ENCODE data around the gene MMP24OS.
"Not testable (repeated sequence)": the region's sequence is repeated elsewhere in the genome, so short reads cannot be mapped to it uniquely, and the experiment has no call there.

Gene MMP24OS

DNA sequence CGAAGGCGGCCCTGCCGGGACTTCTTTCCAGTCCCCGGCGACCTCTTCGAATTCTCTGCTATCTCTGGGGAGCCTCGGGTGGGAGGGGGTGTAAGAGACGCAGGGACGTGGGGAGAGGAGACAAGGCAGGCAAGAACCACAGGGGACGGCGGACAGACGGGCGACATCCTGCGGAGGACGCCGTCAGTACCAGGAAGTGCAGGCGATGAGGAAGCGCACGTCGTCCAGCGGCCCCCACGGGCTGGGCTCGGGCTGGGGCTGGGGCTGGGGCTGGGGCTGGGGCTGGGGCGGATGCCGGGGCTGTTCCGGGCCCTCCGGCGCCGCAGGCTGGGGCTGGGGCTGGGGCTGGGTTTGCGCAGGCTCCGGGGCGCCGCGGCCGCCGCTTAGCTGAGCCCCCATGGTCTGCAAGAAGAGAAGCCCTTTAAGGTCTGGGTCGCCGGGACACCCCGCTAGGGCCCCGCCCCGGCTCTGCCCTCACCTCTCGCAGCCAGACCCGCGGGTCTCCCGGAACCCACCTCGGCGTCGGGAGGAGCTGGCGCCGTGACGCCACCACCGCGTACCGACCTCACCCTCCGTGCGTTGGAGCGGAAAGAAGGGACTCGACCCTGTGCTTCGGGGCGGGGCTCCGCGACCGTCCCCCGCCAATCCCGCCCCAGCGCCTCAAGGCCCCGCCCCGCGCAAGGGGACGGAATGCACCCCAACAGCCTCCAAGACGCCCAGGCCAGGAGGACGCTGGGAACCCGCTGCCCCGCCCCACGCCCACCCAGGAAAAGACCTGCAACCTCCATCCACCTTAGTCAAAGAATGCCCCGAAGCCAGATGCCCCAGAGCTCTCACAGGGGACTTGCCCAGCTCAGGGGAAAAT lies at the start of gene MMP24OS:
Gene MMP24OS, minus strand, starts transcription at position 592 of the 865 bp plus-strand sequence. Its CDS starts 193 bp downstream, at position 399.
- peak; percentile 71 for DNase-seq (ENCODE audit: low read depth, low spot score)

DNA sequence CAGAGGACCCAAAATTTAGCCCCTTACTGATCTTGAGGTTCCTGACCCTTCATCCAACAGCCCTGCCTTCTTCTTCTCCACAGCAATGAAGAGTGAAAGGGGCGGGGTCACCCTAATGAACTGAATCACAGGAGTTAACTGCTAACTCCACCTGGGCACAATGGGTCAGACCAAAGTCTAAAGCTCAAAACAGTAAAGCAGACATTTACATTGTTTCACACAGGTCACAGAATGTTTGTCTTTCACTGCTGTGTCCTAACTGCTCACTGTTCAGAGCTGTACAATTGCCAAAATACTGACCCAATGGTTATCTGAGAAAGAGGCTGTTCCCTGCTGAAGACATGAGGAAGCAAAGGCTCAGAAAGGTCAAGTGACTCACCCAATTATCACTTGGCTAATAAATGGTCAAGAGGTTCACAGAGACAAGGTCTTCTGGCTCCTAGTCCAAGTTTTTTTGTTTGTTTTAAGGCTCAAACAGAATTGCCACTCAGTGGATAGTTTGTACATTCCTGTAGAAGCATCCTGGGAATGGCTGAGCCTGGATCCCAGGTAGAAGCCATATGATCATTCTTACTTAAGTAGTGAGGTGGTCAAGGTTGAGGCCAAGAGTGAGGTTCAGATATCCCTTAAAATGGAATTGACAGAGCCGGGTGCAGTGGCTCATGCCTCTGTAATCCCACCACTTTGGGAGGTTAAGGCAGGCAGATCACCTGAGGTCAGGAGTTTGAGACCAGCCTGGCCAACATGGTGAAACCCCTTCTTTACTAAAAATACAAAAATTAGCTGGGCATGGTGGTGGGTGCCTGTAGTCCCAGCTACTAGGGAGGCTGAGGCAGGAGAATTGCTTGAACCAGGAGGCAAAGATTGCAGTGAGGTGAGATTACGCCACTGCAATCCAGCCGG lies 49.4 kb upstream of the MMP24OS start:
- no peak for DNase-seq (ENCODE audit: low read depth, low spot score)

DNA sequence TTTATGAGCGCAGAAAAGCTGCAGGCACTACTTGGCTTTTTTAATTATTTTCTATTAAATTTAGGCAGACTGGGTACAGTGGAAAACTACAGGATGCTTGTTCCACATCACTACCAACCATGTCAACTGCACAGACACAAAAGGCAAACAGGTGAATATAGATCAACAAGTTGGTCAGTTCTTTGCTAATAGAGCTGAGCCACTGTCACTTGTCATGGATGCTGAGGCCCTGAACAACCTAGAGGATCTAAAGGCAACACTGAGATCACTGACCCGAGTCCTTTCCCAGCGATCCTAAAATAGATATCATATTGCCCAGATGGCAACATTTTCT lies 48.8 kb upstream of the MMP24OS start:
- DNase-seq (ENCODE audit: low read depth, low spot score): no peak

DNA sequence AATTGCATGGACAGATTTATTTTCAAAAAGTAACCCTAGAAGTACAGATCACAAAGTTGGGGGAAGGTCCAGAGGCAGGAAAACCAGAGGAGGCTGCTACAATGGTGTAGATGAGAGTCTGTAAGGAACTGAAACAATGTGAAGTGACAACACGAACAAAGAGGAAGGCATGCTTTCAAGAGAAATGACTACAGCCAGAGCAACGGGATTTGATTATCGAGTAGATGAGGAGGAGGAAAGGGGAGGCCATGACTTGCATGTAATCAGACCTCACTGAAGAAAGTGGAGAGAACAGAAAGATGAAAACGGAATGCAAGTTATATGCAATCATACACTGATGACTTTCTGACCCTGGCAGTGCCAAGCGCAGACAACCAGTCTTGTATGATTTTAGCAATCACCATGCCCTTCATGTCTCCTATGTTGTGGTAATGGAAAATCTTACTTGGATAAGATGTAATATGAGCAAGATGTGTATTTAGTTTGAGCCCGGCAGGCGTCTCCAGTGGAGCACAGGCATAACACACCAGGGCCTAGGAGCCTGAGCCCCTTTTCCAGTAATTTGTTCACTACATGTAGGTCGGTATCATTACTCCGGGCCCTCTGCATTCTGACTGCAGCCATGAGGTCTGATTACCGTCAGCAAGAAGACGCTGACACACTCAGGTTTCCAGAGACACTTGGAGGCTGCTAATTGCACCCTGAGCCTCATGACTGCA lies 48.3 kb upstream of the MMP24OS start:
- no peak for DNase-seq (ENCODE audit: low read depth, low spot score)

DNA sequence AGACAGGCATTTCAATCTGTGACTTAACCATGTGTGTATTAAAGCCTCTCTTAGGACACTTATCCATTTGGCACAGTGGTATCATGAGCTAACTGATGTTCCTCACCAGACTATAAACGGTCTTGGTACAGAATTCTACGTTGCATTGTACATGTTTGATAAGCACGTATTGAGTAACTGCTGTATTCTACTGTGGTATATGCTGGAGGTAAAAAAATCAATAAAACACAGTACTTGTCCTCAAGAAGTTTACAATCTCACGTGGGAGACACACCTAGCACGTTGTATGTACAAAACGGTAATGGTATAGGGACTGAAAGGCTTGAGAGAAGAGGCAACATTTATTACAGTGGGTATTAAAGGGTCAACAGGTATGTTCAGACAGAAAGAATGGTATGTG lies 47.5 kb upstream of the MMP24OS start:
- DNase-seq (ENCODE audit: low read depth, low spot score): no peak

DNA sequence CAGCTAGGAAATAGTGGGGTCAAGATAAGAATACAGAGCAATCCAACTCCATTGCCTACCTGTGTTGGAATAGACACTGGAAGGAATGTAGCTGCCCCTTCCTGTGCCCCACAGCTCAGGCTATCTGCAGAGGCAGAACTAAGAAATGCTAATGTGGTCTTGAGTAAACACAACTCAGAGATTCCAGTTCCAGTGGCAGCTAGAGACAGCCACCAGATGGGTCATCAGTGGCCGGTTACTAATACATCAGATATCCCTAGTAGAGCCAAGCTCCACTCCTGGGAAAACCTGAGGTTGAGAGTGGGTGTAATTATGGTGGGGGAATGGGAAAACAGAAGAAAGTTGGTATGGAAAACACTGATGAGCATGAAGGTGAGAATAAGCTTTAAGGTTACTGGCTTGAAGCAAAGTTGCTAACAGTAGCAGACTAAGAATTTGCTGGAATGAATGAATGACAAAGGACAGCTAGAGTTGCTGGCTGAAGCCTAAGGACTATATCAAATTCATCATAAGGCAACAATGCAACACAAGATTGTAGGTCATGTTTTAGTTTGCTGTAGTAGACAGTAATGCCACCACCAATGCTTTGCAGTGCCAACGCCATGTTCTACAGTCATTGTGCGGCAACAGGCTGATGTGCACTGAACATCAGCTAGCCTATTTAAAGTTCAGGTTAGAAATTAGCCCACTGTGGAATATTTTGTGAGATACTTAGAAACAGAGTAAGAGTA lies 42.6 kb upstream of the MMP24OS start:
- no peak for DNase-seq (ENCODE audit: low read depth, low spot score)

DNA sequence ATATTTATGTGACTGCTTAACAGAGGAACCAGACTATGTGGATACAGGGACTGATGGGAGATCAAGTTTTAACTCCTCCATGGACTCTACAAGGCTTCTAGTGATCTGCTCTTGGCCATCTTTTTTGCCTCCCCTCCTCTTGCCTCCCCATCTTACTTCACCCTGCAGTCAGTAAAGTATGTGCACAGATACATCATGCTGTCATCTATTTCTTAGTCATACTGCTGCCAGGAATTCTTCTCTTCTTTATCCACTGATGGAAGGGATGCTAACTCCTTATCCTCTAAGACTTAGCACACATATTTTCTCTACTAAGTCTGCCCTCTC lies 41.9 kb upstream of the MMP24OS start:
- no peak for DNase-seq (ENCODE audit: low read depth, low spot score)

DNA sequence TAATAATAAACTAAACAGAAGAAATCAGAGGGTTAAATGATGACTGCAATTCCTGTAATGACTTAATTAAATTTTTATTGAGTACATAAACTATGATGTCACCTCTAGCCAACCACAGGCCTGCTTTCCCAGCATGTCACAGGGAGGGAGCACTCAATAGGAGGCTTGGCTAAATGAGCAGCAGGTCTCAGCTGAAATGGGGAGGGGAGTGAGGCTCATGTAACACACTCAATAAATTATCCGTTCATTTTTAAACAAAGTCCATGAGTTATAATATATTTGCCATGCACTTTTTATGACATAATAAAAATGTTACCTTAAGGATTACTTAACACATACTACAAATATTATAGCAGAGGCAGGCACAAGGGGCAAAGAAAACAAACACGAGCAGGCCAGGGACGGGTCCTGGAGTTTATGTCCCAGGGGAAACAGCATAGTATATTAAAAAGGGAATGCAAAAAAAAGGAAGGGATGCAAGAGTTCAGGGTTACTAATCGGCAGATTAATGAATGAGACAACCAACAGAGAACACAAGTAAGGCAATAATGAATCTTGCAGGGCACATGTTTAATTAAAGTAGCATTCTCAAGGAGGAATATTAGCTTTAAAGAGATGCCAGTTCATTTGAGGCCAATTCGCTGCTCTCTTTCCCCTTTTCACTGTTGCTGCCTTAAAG lies 41.4 kb upstream of the MMP24OS start:
- no peak for DNase-seq (ENCODE audit: low read depth, low spot score)

DNA sequence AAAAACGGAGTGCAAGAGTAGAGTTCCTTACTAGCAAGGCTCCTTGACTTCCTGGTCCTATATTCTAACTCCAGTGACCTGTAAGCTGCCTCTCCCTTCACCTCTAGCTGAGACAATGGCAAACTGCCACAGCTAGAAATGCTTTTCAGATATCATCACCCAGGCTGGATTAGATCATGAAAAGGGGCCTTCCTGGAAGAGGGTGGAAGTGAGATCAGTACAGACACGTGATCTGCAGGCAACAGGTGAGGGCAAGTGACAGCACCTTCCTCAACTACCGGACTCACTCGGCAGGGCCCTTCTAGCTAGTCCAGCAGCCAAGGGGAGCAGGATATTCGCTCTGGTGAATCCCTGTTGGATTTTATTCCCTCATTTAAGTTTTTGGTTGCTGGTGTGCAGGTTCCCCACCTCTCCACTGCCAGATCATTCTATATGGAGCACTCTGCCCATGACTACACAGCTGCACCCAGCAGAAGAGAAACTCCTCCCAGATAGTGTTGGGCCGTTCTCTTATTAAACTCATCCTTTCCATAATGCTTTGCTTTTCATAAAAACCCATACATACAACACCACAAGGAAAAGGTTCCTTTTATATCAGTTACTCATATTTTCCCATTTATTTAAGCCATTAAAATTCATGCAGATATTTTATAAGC lies 40.7 kb upstream of the MMP24OS start:
- no peak for DNase-seq (ENCODE audit: low read depth, low spot score)

DNA sequence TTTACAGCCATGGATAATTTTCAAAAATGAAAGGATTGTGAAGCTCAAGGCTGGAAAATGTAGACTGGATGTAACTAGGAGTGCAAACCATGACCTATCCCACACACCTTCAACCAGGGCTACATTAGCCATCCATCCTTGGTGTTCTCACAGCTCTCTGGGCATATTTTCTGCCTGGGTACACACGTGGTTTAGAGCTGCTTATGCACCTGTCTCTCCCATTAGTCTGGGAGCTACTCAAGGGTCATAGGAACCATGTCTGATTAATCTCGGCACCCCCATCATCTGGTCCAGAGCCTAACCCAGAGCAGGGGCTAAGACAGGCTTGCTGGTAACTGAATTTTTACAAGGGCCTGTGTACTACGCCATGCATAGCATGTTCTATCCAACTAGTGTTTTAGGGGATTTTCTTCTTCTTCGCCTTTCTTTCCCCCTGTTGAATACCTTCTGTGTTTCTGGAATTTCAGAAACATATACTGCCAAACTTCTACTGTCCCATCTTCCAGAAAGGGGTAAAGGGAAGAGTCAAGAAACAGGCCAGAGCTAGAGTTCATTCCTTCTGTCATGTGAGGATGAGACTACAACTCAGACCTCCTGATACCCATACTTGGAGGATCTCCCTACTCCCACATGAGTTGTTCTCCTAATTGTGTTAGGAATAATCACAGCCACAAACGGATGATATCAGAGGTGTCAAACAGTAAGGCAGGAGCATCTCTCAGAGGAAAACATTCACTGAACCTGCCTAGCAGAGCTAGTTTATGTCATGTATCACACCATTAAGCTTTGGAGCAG lies 39.7 kb upstream of the MMP24OS start:
- no peak for DNase-seq (ENCODE audit: low read depth, low spot score)

DNA sequence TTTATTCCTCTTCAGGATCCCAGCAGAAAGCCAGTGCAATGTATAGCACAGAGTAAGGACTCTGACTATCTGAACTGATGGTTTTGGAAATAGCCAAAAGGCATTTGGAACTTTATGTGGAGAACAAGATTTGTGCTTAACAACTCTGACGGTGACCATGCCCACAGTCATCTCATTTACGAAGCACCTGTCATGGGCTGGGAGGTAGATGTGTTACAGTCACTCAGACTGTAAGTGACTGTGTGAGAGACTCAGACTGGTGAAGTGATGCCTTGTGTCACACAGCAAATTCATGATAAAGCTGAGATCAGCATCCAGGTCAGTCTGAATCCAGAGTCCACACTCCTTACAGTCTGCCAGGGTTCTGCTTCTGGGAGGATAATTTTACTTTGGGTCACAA lies 38.2 kb upstream of the MMP24OS start:
- no peak for DNase-seq (ENCODE audit: low read depth, low spot score)

DNA sequence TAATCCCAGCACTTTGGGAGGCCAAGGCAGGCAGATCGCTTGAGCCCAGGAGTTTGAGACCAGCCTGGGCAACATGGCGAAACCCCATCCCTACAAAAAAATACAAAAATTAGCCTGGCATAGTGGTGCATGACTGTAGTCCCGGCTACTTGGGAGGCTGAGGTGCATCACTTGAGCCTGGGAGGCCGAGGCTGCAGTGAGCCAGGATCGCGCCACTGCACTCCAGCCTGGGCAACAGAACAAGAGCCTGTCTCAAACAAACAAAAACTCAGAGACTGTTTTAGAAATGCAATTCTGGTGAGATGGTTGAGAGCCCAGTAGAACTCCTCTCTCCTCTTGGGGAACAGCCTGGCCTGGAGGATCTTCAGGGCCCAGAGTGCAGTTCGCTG lies 37.7 kb upstream of the MMP24OS start:
- not testable (repeated sequence) for DNase-seq (ENCODE audit: low read depth, low spot score)

DNA sequence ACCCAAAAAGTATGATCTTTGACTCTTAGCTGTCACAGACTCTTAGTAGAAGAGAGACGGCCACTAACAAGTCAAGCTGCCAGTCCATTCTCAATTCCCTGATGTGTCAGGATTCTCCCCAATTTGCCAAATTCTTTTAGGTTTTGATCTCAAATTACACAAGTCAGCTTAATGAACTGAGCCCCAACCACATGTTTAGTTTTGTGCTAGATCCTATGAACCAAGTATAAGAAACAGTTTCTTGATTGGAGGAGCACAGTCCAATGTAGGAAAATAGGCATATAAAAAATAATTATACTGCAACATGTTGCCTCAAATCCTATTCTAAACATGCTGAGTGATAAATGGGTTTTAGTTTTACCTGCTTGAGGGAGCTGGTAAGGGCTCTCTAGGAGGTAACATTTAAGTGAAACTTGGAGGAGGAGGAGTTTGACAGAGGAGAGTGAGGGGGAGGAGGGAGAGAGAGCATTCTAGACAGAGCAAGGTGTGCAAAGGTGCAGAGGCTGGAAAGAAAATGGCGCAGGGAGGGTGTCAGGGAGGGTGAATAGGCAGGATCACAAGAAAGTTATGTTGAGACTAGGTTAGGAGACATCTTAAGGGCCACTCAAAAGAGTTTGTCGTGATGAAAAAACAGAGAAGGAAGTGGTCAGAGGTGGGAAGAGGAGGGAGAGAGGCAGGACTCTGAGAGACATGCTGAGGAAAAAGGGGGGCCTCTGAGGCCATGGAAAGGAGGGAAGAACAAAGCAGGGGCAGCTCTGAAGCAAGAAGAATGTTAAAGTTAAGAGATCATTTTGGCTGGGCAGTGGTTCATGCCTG lies 37.1 kb upstream of the MMP24OS start:
- DNase-seq (ENCODE audit: low read depth, low spot score): no peak

DNA sequence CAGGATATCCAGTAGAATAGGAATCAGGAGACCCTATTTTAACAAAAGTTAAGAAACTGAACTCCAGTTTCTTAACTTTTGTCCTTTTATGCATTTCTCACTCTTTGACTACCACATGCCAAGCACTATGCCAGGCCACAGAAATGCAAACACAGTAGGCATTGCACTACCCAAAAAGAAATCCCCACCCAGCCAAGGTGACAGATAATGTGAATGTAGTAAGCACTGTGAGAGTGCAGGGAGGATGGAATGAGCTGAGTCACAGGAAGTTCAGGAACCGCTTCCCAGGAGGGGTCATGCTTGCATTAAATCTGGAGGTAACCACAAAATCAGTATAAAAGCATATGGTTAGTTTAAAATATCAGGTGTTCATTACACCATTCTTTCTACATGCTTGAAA lies 34.4 kb upstream of the MMP24OS start:
- DNase-seq (ENCODE audit: low read depth, low spot score): no peak

DNA sequence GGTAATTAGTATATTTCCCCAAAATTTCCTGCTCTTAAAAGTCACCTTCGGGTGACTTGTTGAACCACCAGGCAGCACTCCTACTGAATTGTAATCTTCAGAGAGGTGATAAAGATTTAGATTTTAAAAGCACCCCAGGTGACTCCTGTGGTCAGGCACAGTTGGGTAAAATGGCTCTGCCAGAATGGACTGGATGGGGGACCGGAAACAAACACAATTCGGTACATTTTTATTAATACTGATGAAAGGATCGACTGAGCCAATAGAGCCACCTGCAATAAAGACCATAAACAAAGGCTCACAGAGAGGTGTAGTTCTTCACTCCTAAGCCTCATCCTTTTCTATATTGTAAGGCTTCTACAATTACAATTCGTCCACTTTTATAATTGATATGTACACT lies 33.9 kb upstream of the MMP24OS start:
- DNase-seq (ENCODE audit: low read depth, low spot score): no peak

DNA sequence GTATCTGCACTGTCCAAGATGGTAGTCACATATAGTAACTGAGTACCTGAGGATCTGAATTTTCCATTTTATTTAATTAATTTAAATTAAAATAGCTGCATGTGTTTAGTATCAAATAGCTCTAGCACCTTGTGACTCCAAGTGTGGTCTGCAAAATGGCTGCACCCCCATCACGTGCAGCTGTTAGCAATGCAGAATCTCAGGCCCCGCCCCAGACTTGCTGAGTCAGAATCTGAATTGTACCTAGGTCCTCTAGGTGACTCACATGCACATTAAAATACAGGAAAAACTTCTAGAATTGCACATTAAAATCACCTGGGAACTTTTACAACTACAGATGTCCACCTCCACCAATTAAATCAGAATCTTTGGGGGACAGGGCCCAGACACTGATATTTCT lies 33.5 kb upstream of the MMP24OS start:
- DNase-seq (ENCODE audit: low read depth, low spot score): no peak

DNA sequence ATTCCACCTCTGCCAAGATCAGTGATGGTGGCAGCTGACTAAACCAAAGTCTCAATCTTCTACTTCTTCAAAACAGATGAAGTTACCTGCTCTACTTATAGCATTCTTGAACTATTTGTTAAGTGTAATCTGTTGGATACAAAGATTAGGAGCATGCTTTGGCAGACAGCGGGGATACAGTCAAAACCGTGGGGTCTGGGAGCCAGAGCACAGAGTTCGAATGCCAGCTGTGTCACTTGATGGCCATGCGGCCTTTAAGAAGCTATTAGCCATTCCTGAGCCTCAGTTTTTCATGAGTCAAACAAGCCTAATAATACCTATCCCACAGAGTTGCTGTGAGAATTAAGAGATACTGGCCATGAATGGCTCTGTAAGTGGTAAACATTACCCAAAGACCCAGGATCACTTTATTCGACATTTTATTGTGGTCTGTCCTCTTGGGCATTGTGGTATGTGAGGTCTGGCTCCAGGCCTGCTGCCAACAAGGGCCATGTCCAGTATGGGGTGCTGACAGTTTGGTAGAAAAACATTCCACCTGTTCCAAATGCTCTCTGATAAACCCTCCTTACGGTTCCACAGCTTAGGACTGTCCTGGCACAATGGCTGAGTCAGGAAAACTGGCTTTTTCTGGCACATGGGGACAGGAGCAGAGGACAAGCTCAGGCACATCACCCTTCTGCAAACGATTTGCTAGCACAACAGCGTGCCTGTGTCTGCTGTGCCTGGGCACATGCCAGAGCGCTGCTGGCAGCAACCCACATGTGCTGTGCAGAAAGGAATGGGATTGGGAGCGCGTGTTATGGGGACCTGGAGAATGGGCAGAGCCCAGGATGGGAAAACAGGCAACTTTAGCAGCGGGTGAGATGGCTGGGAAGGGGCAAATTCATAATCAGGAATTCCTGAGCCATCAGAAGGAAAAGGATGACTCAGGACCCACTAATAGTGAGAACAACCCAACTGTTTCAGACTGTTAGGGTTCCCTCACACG lies 30.0 kb upstream of the MMP24OS start:
- DNase-seq (ENCODE audit: low read depth, low spot score): no peak

Data from activated CD4-positive, CD25-positive, alpha-beta regulatory T cell treated with anti-CD3 and anti-CD28 coated beads, Interleukin-2, amount 50 U/mL, for 16 hours (primary cell).